ENCODE measurements around the gene ZNF223. TPM values are rescaled to one million over a fixed set of nuclear protein-coding genes. Genes with fewer than 3 reads are reported as not detected.

The ZNF223 gene
- total RNA-seq, result 4.2 and 6.8 TPM in 2 replicates

DNA sequence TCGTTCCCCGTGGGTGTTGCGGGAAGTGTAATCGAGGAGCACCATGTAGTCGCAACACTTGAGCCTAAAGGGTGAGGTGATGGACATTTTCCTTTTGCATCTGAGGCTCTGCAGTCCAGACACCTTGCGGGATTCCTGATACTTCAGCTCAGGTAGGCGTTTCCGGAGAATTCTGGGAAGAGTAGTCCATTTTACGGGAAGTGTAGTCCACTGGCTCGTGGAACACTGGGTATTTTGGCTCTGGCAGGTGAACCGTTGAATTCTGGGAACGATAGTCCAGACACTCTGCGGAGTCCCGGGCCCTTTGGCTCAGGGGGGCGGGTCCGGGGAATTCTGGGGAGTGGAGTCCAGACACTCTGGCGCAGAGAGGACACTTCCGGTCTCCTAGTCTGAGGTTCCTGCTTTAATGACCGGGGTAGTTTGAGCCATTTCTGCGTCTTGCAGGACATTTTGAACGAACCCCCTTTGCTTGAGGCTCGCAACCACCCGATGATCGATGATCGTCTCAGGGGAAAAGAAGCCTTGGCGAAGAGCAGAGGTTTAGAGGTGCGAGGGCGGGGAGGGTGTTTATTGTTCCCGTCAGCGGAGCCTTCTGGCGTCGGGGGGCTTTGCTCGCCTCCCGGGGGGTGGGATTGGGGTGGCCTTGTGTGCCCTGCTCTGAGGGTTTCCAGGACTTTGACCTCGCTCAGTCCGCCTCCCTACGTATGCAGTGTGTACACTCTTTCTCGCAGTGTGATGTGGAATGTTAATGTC, at the start of gene ZNF223:
TSS of gene ZNF223 (plus strand) at position 387 of the 753 bp plus-strand sequence. CDS start 3,141 bp downstream, outside the sequence.

DNA sequence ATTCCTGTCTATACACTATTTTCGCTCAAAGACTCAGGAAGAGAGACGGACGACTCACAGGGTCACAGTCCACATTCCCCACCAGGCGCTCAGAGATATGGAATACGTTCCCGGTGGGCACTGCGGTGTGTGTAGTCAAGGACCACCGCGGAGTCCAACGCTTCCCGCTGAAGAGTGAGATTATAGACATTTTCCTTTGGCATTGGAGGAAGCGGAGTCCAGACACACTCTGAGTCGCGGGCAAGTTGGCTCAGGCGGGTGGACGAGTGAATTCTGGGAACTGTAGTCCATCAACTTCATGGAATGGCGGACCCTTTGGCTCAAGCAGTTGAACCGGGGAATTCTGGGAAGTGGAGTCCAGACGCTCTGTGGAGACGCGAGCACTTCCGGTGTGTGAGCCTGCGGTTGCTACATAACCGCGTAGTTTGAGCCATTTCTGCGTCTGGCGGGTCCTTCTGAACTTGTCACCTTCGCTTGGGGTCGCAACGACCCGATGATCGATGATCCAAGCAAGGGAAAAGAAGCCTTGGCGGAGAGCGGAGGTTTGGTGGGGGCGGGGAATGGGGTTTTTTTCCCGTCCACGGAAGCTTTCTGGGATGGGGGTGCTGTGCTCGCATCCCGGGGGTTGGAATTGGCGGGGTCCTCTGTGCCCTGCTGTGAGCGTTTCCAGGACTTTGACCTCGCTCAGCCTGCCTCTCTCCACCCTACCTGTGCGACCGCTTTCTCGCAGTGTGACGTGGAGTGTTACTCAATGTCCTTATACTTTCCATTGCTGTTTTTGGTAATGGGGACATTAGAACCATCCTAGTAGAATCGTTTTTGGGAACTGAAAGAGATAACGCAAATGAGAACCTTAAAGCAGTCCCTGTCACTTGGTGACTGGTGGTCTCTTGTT, 49.0 kb upstream of the ZNF223 start, which contains the start of gene ZNF230:
TSS of gene ZNF230 (plus strand) at position 392 of the 895 bp plus-strand sequence. CDS start 4,122 bp downstream, outside the sequence.

DNA sequence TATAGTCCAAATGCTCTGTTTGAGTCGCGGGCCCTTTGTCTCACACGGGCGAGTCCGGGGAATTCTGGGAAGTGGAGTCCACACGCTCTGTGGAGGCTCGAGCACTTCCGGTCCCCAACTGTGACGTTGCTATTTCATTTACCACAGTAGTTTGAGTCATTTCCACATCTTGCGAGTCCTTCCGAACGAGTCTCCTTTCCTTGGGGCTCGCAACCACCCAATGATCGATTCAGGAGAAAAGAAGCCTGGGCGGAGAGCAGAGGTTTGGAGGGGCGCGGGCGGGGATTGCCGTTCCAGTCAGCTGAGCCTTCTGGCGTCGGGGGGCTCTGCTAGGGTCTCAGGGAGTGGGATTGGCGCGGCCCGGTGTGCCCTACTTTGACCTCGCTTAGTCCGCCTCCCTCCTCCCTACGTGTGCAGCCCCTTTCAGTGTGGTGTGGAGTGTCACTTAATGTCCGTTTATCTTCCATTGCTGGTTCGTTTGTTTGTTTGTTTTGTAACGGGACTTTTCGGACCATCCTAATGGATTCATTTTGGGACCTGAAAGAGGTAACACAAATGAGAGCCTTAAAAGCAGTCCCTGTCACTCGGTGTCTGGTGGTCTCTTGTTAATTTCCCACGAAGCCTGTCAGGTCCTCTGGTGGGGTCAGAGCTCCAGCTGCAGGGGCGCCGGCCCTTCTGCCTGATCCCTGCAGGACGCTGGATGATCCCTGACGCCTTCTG, 26.5 kb upstream of the ZNF223 start, which contains the start of gene ZNF222:
TSS of gene ZNF222 (plus strand) at position 163 of the 720 bp plus-strand sequence. CDS start at position 221, 58 bp downstream.

DNA sequence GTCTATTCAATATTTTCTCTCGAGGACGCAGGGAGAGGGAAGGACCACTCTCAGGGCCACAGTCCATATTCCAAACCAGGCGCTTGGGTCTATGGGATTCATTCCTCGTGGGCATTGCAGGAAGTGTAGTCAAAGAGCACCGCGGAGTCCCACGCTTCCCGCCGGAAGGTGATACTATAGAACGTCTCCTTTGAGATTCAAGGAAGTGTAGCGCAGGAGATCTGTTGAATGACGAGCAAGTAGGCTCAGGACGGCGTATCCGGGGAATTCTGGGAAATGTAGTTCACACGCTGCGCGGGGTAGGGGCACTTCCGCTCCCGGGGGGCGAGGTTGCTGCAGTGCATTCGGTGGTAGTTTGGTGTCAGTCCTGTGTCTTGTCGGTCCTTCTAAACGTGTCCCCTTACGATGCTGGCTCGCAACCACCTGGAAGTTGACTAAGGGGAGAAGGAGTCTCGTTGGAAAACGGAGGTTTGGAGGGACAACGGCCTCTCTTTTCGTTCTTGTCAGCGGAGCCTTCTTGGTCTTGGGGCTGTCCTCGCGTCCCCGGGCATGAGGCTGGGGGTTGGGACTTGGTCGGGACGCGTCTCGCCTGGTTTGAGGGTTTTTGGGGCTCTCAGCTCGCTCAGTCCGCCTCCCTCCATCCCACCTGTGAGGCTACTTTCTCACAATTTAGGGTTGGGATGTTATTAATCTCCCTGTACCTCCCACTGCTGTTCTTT, 20.1 kb downstream of the ZNF223 start, which contains the start of gene ZNF284:
TSS of gene ZNF284 (plus strand) at position 336 of the 719 bp plus-strand sequence. CDS start 4,231 bp downstream, outside the sequence.

DNA sequence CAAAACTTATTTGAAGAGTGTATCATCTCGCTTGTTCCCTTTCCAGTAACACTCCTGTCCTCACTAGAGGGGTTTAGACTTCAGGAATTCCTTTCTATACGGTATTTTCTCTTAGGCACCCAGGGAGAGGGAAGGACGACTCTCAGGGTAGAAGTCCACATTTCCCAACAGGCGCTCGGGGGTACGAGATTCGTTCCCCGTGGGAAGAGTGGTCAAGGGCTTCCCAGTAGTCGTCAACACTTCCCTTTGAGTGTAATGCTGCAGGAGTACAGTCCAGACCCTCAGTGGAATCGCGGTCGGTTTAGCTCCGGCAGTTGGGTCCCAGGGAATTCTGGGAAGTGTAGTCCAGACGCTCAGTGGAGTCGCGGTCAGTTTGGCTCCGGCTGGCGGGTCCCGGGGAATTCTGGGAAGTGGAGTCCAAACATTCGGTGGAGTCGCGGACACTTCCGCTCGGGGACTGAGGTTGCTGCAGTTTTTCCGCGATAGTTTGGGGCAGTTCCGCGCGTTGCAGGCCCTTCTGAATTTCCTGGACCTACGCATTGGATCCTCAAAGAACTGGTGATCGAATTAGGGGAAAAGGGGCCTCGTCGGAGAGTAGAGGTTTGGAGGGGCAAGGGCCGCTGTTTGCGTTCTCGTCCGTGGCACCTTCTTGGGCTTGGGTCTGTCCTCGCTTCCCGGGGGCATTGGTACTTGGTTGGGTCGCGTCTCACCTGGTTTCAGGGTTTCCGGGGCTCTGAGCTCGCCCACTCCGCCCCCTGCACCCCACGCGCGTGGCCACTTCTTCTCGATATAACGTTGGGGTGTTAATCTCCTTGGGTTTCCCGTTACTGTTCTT, 42.3 kb downstream of the ZNF223 start, which contains the start of gene ZNF224:
TSS of gene ZNF224 (plus strand) at position 431 of the 835 bp plus-strand sequence. CDS start 3,513 bp downstream, outside the sequence.

DNA sequence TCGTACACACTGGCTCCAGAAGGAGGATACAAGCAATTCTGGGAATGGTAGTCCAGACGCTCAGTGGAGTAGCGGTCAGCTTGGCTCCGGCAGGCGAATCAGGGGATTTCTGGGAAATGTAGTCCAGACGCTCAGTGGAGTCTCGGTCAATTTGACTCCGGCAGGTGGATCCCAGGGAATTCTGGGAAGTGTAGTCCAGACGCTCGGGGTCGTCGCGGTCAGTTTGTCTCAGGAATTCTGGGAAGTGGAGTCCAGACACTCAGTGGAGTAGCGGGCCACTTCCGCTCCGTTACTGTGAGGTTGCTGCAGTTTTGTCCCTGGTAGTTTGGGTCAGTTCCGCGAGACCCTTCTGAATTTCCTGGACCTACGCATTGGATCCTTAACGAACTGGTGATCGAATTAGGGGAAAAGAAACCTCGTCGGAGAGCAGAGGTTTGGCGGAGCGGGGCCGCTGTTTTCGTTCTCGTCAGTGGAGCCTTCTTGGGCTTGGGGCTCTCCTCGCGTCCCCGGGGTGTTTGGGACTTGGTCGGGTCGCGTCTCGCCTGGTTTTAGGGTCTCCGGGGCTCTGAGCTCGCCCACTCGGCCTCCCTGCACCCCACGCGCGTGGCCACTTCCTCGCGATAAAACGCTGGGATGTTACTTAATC, 61.4 kb downstream of the ZNF223 start, which contains the start of gene ZNF225:
TSS of gene ZNF225 (plus strand) at position 262 of the 646 bp plus-strand sequence. CDS start 2,429 bp downstream, outside the sequence.

Small RNA genes within 50 kb of the gene (small RNA-seq; reads per million reads assigned to genes)
- gene RNU6-902P (ENCODE audit: low replicate concordance), result not detected

Other genes starting within 250 kb of the ZNF223 start
- gene LYPD5, start 249.6 kb upstream of the ZNF223 start, total RNA-seq, result under 0.01 TPM in 1 of 2 replicates, not detected in the other
- 6.6 and 12.5 TPM in 2 replicates for gene ZNF283, start 224.7 kb upstream of the ZNF223 start, total RNA-seq
- gene ZNF404, start 168.1 kb upstream of the ZNF223 start, total RNA-seq, result 0.66 and 0.72 TPM in 2 replicates
- gene ZNF45, start 116.8 kb upstream of the ZNF223 start, total RNA-seq, result 12.5 and 16.5 TPM in 2 replicates
- 5.3 and 7.9 TPM in 2 replicates for gene ZNF221, start 100.8 kb upstream of the ZNF223 start, total RNA-seq
- 5.5 and 6.9 TPM in 2 replicates for gene ZNF155, start 67.8 kb upstream of the ZNF223 start, total RNA-seq
- 3.5 and 3.9 TPM in 2 replicates for gene ZNF230, start 49.1 kb upstream of the ZNF223 start, total RNA-seq
- 5.2 and 8.1 TPM in 2 replicates for gene ZNF222, start 26.7 kb upstream of the ZNF223 start, total RNA-seq
- gene ZNF284, start 20.1 kb downstream of the ZNF223 start, total RNA-seq, result 1.5 and 3.1 TPM in 2 replicates
- gene ZNF224, start 42.3 kb downstream of the ZNF223 start, total RNA-seq, result 15.5 and 22.6 TPM in 2 replicates
- gene ZNF225, start 61.4 kb downstream of the ZNF223 start, total RNA-seq, result 4.0 and 4.6 TPM in 2 replicates
- gene ZNF234, start 89.5 kb downstream of the ZNF223 start, total RNA-seq, result 4.6 and 10.2 TPM in 2 replicates
- 13.8 and 14.7 TPM in 2 replicates for gene ZNF226, start 113.1 kb downstream of the ZNF223 start, total RNA-seq
- 14.0 and 17.5 TPM in 2 replicates for gene ZNF227, start 160.5 kb downstream of the ZNF223 start, total RNA-seq
- gene ZNF233, start 207.8 kb downstream of the ZNF223 start, total RNA-seq, result 0.43 and 1.1 TPM in 2 replicates